NCI-H82 treated with DMSO at 0.1 percent for 48 hours (cell line): ENCODE measurements around the gene KSR1.
A peak's percentile ranks its signal among the peaks of the same experiment; 100 is the strongest.

Source experiments
- DNase-seq: peaks from one replicate; lab custom pipeline; 2025; ENCODE audit not compliant: unreplicated experiment; lab: John Stamatoyannopoulos, UW

The KSR1 gene

GRCh38 chr17:27581016-27581415 lies 124.8 kb downstream of the KSR1 start:
- no peak for DNase-seq

DNA sequence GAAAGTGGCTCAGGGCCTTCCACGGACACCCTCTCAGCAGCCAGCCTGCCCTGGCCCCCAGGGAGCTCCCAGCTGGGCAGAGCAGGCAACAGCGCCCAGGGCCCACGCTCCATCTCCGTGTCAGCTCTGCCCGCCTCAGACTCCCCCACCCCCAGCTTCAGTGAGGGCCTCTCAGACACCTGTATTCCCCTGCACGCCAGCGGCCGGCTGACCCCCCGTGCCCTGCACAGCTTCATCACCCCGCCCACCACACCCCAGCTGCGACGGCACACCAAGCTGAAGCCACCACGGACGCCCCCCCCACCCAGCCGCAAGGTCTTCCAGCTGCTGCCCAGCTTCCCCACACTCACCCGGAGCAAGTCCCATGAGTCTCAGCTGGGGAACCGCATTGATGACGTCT lies 126.4 kb downstream of the KSR1 start:
- no peak for DNase-seq

DNA sequence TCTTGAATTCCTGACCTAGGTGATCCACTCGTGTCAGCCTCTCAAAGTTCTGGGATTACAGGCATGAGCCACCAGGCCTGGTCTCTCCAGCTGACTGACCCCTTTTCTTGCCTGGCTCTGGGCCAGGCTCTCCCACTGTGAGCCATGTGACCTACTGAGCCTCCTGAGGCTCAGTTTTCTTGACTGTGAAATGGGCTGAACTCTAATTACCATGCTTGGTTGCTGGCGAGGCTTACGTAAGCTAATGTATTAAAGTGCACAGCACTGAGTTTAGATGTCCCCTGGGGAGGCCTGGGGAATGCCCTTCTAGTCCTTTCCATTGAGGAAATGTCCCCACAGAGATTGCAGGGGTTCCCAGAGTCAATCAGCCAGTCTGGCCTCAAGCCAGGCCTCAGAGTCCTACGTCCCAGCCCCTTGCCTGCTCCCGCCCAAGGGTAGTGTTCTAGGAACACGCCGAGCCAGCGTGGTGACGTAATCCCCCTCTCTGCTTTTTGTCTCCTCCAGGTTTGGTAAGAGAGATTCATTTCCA lies 129.0 kb downstream of the KSR1 start:
- DNase-seq: no peak

- DNase-seq: no peak
Measured at GRCh38 chr17:27585792-27586191, 129.5 kb downstream of the KSR1 start.

- DNase-seq: no peak
Measured at GRCh38 chr17:27586203-27586721, 130.0 kb downstream of the KSR1 start.

DNA sequence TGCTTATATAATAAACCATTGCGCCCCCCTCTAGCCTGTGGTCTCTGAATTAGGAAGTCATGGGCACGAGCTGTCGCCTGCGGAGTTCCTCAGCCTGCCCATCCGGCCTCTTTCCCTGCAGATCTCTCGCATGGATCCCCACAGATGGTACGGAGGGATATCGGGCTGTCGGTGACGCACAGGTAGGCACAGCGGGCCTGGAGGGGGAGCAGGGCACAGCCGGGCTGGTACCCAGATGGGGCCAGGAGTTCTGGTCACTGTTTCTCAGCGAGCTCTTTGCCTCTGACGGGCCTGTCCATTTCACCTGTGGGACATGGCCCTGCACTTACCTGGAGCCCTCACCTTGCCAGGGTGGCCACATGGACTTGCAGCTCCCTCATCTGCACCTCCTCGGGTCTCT lies 132.1 kb downstream of the KSR1 start:
- DNase-seq: no peak

- DNase-seq: no peak
Measured at GRCh38 chr17:27590864-27591263, 134.6 kb downstream of the KSR1 start.

- DNase-seq: no peak
Measured at GRCh38 chr17:27591986-27592385, 135.7 kb downstream of the KSR1 start.

GRCh38 chr17:27593232-27593856 lies 137.1 kb downstream of the KSR1 start:
- DNase-seq: no peak

GRCh38 chr17:27593857-27594255 lies 137.6 kb downstream of the KSR1 start:
- no peak for DNase-seq

- DNase-seq: no peak
Measured at GRCh38 chr17:27595208-27595607, 139.0 kb downstream of the KSR1 start.

- no peak for DNase-seq
Measured at GRCh38 chr17:27596096-27596495, 139.8 kb downstream of the KSR1 start.

- no peak for DNase-seq
Measured at GRCh38 chr17:27596566-27597187, 140.4 kb downstream of the KSR1 start.

DNA sequence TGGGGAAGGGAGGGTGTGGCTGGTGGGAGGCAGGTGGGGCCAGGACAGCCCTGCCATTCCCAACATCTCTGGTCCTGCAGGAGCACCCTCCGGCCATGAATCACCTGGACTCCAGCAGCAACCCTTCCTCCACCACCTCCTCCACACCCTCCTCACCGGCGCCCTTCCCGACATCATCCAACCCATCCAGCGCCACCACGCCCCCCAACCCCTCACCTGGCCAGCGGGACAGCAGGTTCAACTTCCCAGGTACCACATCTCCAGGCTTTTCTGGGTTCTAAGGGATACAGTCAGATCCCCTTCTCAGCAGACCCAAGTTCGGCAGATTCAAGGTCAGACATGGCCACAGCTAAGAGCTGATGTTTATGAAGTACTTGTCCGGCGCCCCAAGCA lies 140.9 kb downstream of the KSR1 start:
- no peak for DNase-seq

GRCh38 chr17:27597783-27598320 lies 141.6 kb downstream of the KSR1 start:
- DNase-seq: no peak

DNA sequence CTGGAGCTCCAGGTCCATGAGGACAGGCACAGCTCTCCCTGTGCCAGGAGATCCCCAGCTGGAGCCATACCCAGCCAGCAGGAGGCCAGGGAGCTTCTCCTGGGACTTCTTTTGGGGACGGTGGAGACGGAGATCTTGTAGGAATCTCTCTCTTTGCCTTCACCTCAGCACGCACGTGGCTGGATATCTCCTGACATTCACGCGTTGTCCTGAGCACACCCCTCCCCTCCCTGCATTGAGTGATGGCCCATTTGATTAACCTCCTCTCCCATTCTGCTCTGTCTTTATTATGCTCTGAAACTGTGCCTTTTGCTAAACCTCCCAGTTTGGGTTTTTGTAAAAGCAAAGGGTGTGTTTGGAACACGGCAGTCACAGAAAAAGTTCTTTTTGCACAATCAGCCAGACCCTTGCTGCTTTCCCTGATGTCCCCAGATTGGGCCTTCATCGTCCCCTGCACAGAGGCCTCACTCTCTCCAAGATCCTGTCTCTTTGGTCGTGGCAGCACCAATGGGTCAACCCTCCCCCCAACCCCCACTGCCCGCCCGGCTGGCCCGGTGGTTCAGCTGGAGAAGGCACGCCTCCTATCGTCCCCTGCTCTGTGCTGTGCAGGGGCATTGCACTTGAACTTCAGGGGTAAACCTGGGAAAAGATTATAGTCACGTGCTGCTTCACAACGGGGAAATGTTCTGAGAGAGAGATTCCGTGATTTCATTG lies 142.2 kb downstream of the KSR1 start:
- DNase-seq: no peak

- no peak for DNase-seq
Measured at GRCh38 chr17:27600471-27600870, 144.2 kb downstream of the KSR1 start.

DNA sequence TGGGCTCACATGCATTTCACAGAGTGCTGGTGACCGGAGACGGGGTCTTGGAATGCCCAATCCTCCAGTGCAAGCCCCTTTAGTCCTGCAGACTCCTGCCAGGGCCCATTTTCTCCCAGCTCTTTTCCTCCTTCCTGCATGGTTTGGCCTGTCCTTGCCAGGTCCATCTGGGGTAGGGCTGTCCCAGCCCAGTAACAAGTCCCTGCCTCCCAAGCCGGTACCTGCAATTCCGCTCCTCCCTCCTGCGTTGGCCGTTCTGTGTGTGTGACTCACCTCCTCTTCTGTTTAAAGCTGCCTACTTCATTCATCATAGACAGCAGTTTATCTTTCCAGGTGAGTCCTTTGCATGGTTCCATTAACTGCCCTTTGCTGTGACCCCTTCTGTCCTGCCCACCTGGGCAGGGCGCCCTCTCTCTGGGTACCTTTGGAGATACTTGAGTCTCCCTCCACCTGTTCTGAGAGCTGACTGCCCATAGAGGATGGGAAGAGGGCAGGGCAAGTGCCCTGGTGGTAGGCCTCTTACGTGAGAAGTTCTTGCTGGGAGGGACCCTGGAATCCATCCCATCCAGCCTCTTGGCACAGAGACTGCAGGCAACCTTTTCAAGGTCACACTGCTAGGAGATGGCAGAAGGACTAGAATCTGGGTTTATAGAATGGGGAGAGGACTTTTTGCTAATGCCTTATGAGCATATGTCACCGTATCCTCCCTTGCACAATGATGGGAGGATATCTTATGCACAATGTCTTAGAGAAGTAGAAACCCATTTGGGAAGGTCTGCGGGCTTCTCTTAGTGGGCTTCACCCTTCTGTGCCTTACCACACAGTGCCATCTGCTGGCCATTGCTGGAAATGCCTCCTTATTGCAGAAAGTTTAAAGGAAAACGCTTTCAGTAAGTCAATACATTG lies 145.1 kb downstream of the KSR1 start:
- peak; percentile 36 for DNase-seq

GRCh38 chr17:27601975-27602302 lies 145.7 kb downstream of the KSR1 start:
- DNase-seq: no peak

GRCh38 chr17:27602721-27603420 lies 146.6 kb downstream of the KSR1 start:
- peak; percentile 23 for DNase-seq
